ENCODE results near the gene RFX4.

Gene RFX4

DNA sequence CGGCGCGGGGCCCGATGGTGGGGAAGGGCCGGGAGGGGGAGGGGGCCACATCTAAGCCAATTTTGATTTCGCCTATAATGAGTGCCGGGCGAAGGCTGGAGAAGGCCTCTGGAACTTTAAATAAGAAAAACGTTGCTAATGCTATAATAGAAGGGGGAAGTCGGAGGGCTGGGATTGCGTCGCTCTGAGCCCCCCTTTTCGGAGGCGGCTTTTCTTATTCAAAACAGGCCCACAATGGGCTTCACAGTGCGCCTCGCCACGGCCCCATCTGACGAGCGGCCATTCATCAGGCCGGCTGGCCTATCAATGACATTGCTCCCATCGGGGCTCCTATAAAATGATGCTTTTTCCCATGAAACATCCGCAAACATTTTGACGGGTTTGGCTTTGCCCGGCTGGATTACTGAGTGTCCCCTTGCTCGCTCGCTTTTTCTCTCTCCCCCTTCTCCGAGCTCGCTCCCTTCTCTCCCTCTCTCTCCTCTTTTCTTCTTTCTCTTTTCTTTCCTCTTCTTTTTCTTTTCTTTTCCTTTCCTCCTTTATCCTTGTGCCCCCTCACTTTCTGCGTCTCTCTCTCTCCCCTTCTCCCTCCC lies at the start of gene RFX4:
Gene RFX4, plus strand, starts transcription at position 364 of the 590 bp plus-strand sequence. CDS start 317 bp downstream, outside the sequence.
- DNase-seq = no peak

- DNase-seq = no peak
Observed at GRCh38 chr12:106541201-106541600, 41.6 kb upstream of the RFX4 start.

GRCh38 chr12:106551410-106551809 lies 31.4 kb upstream of the RFX4 start:
- no peak for DNase-seq

GRCh38 chr12:106552228-106552627 lies 30.6 kb upstream of the RFX4 start:
- no peak for DNase-seq

- no peak for DNase-seq
Observed at GRCh38 chr12:106564678-106565329, 18.0 kb upstream of the RFX4 start.

- DNase-seq = no peak
Observed at GRCh38 chr12:106566771-106567170, 16.0 kb upstream of the RFX4 start.

DNA sequence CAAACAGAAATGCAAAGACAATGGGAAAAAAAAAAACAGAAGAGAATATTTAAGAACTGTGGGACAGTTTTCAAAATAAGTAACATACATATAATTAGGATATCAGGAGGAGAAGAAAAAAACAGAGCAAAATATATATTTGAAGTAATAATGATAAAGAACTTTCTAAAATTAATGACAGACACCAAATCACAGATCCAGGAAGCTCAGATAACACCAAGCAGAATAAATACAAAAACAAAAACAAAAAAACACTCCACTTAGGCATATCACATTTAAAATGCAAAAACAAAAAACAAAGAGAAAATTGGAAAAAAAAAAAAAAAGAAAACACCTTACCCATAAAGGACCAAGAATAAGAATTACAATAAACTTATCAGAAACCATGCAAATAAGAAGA lies 9.6 kb upstream of the RFX4 start:
- DNase-seq = no peak

GRCh38 chr12:106576848-106577247 lies 6.0 kb upstream of the RFX4 start:
- no peak for DNase-seq

DNA sequence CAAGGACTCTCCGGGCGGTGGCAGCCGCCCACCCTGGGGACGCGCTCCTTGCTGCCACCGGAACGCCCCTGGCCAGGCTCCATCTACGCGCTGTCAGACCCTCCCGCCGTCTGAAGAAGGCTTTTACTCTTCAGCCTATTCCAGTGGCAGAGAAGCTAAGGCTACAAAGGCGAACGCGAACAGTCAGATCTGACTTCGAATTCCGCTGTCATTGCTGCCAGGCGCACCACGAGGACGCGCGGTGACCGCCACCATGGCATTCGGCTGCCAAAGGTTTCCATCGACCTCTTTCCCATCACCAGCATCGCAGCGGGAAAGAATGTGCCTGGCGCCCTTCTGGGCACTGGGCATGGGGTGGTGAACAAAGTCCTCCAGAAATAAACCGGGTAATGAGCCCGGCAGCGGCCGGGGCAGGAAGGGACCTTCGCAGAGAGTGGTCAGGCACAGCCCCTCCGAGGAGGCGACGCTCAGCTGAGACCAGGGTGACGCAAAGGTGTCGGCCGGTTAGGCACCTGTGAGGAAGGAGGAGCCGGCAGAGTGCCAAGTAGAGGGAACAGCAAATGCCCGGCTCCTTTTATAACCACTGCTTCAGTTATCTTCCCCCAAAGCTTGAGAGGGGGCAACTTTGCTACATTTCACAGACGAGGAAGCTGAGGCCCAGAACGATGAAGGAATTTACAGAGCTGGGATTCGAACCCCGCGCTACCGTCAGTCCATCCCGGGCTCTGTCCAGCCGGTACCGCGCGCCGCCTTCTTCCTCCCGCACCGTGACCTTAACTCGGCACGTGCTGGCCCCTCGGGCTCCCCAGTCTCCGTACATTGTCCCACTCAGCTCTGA lies 1.9 kb upstream of the RFX4 start:
- DNase-seq = no peak

DNA sequence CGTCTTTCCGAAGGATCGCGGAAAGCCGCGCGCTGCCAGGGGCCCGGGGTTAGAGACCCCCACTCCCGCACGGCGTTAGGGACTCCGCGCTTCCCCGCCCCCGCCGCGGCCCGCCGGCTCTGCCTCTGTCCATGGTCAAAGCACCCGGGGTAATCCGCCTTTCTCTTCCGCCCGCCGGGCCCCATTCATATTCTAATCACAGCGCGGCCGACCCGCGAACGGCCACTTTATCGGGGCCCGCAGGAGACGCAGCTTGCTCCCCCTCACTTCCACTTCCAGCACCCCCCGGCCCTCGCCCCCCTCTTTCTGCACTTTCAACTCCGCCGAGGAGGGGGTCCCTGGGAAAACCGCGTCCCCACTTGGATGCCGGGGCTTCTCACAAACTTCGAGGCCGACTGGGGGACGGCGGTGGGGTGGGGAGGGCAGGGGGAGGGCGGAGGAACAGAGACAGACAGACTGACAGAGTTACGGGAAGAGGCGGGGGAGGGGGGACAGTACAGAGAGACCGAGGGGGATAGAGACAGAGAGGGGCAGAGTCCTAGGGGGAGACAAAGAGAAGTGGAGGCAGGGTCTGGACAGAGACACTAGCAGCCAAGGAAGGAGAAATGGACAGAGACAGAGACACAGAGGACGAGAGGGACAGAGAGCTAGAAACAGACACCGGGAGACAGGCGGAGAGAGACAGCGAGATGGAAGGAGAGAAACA lies 1.1 kb upstream of the RFX4 start:
- DNase-seq = no peak

DNA sequence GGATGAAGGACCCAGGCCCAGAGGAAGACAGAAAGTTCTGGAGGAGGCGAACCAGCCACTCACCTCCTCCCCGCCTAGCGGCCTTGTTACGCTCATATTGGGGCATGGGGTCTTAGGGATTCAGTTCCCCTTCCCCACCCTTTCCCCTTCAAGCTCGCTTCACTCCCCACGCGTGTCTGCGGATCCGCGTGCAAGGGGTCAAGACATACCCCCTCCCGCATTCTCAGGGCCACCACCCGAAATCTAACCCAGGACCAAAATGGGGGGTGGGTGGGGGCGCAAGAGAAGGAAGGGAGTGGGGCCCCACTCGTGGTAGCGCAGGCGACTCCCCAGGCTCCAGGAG lies 584 bp upstream of the RFX4 start:
- no peak for DNase-seq

DNA sequence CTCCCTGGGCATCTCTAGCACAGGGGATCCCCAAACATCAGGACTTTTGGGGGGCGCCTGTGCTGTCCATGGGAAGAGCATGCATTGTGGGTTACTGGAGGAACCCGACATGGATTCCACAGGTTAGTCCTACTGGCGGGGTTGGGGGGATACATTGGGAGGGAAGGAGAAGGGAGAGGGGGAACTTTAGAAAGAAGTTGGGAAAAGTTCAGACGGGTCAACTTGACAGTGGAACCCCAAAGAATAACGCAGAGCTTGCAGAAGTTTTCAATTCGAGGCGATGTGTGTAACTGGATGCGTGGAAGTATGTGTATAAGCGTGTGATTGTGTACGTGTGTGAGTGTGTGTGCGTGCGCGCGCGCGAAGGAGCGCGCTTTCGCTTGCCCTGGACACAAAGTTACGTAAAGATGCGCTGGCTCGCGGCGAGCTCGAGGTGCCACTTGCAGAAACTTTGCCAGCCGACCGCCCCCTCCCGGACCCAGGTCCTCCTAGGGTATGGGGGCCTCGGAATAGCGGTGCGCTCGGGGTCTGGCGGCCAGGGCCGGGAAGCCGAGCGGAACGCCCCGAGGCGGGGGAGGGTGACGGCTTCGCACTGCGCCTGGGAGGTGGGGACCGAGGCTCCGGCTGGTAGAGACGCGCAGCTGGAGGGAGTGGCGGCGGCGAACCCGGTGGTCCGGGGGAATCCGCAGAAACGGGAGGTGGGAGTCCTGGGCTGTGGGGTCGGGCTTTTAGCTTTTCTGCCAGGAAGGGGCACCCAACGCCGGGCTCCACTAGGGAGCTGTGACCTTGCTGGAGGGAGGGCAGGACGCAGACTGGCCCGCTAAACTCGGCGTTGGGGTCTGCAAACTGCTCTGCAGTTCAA lies 669 bp downstream of the RFX4 start:
- no peak for DNase-seq

GRCh38 chr12:106584104-106585064 lies 1.6 kb downstream of the RFX4 start:
- no peak for DNase-seq

DNA sequence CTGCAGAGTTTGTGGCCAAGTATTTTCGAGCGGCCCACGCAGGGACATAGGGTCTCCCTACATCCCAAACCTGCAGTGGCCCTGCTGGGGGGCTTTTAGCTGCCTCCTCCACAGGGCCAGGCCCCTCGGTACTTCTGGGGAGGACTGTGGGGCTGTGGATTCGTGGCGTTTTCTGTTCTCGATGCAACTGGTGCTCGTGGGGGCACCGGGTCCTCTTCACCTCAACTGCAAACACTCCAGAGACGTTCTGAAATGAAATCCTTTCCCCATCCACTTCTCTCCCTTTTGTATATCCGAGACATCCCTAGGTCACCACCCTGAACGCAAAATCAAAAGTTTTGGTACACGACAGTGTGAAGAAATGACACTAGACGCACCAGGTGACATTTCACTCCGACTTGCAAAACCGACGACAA lies 2.3 kb downstream of the RFX4 start:
- DNase-seq = no peak

DNA sequence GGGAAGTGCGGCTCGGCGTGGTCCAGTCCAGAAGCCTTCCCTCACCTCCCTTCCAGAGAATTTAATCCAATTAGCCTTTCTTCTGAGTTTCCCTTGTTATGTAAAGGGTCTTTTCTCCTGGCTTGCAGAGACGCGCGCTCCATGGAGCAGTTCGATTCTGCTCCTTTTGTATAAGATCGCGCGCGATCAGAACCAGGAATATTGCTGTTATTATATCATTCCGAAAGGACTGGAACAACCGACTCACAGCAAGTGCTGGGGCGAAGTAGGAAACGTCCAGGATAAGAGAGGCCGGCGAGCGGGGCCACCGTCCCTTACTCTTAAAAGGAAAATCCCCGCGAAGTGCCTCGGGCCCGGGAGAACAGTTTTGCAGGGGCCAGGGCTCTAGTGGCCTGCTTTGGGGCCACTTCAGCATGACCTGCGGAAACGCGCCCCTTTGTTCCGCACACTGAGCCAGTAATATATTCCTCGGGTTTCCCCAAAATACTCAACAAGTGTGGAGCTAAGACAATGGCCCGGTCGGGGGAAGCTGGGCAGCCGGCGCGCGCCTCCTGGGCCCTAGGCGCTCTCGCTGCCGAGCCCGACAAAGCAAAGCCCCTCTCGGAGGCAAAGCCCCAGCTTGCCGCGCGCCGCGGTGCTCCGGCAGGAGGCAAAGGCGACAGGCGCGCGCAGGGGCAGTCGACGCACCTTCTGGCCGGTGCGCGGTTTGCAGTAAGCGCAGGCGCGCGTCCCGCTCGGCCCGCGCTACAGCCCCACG lies 2.9 kb downstream of the RFX4 start:
- DNase-seq = no peak

DNA sequence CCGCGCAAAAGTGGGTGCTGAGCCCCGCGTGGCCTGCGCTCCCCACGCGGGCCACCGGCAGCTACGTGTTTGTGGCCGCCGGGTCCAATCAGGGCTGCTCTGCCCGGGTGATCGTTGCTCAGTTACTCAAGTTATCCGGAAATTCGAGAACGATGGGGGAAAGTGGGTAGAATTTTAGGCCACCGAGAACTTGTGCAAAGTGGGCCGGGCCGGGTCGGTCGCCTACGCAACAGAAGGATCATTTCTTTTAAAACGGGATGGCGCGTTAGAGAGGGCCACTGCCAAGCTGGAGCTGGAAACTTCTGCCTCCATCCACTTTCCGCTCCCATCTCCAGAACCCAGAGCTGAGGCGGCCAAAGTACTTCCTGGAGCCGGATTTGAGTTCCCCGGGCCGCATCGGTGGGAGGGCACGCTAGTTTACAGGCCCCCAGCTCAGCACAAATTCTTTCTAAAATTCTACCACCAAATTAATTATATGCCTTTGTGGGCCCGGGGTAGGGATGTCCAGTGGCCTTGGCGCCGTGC lies 3.5 kb downstream of the RFX4 start:
- no peak for DNase-seq

DNA sequence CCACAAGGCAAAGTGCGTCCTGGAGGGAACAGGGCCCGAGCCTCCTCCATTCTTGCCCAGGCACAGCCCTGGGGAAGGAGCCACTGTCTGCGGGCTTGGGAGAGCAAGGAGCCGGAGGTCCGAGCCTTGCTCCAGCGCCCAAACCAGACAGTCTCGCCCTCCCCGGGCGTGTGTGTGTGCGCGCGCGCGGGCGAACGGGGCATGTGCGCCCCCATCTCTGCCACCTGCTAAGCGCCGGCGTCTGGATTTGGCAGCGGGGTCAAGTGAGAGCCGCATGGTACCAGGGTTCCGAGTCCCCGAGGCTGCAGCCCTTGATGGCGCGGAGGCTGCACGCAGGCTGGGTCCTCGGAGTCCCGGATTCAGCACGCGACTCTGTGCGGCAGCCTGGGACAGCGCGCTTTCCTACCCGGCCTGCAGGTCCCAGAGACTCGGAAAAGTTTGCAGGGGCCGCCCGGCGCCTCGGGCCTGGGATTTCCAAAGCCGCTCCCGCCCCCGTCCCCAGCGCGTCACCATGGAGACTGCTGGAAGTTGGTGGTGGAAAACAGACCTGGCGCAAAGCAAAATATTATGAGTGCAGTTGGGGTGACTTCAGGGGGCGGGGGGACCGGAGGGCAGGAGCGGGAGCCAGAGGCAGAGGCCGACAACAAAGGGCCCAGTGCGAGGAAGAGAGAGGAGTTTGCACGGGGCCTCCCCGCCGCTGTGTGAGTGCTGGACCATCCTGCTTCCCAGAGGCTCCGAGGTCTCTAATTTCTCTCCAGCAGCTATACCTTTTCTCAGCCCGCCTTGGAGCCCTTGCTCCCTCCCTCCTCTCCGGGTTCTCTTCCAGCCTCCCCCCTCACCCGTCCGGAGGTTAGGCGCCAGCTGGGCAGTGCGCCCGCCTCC lies 4.2 kb downstream of the RFX4 start:
- DNase-seq = no peak

DNA sequence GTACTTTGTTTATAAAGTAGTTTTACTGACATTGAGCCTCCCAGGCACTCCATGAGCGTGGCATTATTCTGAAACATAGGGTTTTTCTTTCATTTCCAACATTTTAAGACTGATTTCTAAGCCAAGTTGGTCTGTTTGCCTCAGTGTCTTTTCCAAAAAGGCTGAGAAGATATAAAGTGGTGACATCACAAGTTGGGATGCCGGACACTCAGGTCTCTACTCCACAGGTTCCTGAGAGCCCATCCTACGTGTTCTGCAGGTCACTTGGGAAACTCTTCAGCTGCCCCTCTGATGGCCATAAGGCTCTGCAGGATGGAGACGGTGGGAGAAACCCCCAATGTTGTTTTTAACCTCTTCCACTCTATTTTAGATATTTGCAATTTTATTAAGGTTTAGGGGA lies 6.0 kb downstream of the RFX4 start:
- no peak for DNase-seq

- no peak for DNase-seq
Observed at GRCh38 chr12:106590601-106591000, 7.8 kb downstream of the RFX4 start.
